CD4-positive, alpha-beta T cell treated with Interferon alpha-2 for 1 hour (primary cell): ENCODE results near the gene C17orf113.
"Not testable (repeated sequence)": the region's sequence is repeated elsewhere in the genome, so short reads cannot be mapped to it uniquely, and the experiment has no call there.

Source experiments
- DNase-seq, 2 donors: peaks; one replicate each; pipeline ENCODE4 v3.0.0-alpha.2; 2020 to 2022

C17orf113 gene

DNA sequence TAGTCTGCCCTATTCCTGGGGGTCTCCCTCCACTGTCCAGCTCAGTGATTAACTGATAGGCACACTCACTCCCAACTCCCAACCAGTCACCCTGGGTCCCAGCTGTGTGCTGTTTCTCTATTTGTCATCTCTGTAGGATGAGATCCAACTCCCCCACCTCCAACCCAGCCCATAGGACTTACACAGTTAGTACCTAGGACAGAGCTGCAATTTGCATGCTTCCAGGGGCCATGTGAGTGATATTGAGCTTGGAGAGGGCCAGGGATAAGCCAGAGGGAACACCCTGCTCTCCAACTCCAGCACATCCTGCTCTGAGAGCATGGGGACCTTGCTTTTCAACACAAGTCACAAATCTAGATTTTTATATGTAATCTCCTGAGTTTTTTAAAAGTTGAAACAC lies 8.8 kb downstream of the C17orf113 start:
- no peak for DNase-seq

DNA sequence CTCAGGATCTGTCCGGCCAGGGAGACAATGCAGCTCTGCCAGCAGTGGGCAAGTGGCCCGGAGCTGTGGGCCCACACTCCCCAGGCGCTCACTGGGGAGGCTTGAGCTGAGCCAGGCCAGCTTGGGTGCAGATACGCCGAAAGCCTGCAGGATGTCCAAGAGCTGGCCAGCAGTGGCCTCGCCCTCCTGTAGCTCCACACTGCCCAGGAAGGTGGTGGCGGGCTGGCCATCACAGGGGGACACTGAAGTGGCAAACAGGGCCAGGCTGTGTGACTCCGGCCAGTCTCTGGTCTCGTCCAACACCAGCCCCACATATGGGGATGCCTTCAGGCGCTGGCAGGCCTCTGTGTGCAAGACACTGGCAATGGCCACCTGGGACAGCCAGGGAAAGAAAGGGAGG lies 9.6 kb downstream of the C17orf113 start:
- no peak for DNase-seq

DNA sequence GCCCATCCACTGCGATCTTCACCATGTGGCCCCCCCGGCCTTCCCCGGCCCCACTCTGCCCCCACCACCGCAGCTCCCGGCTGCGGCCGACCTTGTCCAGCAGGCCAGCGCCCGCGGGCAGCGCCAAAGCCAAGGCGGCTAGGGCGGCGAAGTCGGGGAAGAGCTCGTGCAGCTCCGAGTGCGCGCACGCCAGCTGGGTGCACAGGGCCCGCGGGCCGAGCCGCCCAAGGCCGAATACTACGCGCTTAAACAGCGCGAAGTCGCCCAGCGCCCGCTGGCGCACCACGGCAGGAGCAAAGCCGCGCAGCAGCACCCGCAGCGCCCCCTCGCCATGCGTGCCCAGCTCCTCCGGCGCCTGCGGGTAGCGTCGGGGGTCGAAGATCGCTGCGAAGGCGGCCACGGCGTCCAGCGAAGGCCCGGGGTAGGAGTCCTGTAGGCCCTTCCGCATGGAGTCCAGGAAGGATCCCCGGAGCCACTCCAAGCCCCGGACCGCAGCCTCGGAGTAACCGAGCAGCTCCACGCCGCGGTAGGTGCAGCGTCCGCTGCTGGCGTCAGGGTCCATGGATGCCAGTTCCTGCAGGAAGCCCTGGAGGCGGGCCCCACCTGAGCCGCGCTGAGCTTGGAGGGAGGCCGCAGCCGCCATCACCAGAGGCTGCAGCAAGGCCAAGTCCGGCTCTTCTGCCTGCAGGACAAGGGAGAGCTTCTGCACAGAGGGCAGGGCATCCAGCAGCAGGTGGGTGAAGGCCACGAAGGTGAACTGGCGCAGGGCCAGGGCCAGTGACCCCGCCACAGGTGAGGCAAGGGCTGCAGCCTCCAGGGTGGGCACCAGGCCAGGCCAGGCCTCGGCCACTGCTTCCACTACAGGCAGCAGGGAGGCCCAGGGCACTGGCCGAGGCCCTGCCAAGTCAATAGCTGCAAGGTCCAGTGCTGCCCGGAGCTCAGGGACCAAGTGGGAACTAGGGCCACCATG lies 10.3 kb downstream of the C17orf113 start:
- no peak for DNase-seq

DNA sequence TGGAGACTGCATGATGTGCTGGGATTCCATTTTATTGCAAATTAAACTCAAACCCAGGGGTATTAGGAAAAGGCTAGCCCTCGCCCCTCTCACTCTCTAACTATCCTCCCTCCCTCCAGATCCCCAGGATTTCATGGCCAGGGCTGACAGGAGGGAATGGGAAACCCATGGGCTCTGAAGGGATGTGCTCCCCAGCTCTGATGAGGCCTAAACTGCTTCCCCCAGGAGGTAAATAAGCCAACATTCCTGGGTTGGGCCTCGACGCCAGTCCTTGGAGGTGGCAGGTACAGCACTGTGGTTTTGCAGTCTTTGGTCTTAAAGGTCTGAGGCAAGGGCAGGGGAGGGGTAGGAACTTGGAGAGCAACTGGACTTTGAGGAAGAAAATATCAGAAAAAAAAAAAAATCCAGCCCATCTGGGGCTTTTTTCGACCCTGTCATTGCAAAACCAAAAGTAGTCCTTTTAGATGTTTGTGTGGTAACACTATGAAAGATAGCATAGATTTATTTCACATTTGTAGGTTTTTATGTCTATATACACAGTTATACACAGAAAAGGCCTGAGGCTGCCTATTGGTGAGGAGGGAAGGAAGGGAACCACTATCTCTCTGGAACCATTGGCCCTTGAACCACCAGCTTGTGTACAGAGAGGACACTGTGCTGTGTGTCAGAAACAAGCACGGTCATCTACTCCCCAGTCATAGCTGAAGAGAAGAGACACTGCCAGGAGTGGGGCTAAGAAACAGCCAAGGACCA lies 12.0 kb downstream of the C17orf113 start:
- DNase-seq, result no peak

DNA sequence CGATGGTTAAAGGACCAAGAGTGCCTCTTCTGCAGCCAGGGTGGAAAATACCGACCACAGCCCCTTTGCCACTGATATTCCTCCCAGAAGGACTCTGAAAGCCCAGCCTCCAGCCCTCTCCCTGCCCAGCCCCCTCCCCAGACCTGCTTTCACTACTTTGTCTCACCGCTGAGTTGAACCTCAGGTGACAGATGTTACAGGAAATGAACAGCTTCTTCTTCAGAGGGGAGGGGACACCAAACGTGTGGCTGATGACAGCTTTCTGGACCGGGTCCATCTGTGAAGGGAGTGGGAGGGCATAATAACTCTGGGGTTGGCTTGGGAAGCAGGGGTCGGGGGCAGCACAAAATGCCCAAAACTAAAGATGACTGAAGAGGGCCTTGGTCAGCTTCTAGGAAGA lies 16.3 kb downstream of the C17orf113 start:
- no peak for DNase-seq

DNA sequence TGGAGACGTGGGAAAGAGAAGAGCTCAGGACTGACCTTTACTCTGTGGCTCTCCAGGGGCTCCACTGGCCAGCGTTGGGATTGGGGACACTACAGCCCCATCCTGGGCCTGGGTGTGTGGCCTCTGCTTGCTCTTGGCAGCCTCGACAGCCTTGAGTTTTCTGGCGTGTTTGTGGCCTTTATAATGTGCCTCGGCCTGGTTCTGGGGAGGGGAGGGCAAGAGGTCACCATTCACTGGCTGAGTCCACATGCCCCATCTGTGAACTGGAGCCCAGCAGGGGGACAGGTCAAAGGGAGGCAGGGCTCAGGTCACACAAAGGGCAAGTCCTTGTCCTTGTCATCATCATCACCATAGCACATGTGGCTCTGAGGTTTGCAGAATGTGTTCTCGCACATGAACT lies 18.8 kb downstream of the C17orf113 start:
- DNase-seq, result no peak

DNA sequence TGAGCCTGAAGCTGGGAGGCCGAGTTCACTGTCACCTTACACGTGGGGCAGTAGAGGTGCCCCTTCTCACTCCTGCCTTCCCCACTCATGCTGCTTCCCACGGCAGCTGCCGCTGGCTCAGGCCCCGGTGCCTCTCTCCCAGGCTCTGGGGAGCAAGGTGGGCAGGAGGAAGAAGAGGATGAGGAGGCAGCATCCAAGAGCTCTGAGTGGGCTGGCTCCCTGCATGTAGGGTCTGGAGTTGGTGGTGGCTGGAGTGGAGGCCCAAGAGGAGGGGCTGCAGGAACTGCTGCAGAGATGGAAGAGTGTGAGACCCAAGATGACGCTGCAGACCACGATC lies 21.6 kb downstream of the C17orf113 start:
- no peak for DNase-seq

DNA sequence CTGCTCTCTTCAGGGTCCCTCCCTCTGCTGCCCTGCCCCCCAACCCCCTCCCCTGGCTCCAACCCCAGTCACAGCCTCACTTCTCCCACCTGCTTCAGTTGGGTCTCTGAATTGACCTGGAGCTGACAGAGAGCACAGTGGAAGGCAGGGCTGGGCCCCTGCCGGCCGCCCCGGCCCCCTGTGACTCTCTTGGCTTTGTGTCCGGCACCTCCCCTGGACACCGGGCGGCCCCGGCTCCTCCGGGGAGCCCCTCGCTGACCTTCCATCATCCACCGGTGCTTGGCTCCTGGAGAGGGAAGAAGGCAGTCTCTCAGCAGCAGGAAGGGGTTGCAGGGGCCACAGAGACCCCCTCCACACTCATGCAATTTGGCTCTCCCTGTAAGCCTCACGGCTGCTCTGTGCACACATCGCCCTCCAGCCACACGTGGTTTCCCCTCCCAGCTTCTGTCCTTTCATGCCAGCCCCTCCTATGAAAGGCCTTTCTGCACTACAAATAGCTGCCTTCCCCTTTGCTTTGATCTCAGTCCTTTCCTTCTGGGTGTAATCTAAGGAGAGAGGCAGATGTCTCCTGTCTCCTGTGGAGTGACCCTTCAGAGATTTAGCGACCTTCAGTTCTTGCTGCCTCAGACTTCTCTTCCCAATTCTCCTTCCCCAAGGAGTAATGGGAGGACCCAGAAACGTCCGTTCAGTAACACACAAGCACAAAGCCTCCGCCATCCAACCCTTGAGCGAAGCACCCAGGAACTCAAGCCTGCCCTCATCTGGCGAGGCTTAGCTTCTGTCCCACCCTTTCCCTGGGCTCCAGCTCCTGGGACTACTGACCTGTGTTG lies 22.2 kb downstream of the C17orf113 start:
- no peak for DNase-seq

DNA sequence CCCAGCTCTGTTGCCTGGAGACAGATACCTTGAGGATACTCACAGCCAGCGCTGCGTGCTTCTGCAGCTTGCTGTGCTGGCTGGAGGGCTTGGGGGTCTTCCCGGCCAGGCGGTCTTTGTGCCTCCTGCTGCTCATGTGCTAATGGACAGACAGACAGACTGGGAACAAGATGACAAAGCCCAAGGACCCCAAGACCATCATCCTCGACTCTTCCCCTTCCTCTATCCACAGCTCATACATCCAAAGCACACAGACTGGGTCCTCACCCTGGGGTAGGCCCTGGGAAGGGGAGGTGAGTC lies 22.9 kb downstream of the C17orf113 start:
- no peak for DNase-seq

DNA sequence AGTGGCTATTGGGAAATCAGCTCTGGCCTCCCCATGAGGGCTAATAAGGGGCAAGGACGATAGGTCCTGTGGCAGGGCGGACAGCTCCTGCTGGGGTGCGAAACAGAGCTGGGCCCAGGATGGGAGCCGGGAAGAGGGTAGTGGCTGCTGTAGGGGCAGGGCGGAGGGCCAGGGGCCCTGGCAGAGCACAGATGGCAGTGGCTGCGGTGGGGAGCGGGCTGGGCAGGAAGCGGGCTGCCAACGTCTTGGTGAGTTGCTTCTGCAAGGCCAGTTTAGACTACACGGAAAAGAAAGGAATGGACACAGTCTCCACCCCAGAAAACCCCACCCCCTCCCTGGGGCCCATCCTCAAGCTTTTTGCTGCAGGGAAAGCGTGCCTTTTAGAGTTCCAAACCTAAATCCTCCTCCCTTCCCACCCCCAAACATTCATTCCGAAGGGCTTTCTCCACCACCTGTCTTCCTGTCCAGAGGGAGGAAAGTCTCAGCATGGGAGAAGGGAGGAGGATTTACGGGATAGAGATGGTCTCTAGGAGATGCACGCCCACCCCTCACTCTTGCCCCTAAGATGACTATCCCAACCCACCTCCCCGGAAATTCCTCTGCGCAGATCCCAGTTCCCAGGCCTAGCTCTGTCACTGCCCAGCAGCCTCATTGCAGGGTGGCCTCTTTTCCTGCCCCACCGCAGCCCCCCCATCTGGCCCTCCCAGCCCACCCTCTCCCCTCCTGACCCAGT lies 23.4 kb downstream of the C17orf113 start:
- DNase-seq, result no peak

DNA sequence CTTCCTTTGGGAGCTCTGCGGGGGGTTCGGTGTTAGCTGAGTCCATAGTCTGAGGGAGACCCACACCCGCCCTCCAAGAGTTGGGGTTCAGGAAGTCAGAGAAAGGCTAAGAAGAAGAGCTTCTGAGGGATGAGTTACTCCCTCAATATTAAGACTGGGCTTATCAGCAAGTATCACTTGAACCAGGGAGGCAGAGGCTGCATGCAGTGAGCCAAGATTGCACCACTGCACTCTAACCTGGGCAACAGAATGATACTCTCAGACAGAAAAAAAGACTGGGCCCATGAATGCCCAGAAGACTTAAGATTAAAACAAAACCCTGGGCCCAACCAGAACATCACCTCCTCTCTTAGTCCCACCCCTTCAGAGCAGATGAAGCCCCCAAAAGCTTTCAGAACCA lies 24.5 kb downstream of the C17orf113 start:
- no peak for DNase-seq

DNA sequence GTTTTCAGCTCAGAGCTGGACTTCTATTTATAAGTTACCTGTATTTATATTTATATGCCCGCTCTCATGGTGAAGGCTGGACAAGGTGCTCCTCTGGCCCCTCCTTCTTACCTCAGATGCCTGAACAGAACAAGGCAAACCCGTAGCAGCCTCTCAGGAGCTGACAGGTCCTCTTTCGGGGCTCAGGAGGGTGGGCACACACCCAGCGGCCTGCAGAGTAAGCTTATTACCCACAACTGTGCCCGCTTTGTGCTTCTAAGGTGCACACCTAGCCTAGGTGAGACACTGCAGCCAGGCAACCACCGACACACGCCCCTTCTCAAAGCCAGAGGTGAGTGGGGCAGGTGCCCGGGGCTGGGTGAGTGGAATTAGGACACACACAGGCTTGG lies 25.2 kb downstream of the C17orf113 start:
- DNase-seq, result no peak

DNA sequence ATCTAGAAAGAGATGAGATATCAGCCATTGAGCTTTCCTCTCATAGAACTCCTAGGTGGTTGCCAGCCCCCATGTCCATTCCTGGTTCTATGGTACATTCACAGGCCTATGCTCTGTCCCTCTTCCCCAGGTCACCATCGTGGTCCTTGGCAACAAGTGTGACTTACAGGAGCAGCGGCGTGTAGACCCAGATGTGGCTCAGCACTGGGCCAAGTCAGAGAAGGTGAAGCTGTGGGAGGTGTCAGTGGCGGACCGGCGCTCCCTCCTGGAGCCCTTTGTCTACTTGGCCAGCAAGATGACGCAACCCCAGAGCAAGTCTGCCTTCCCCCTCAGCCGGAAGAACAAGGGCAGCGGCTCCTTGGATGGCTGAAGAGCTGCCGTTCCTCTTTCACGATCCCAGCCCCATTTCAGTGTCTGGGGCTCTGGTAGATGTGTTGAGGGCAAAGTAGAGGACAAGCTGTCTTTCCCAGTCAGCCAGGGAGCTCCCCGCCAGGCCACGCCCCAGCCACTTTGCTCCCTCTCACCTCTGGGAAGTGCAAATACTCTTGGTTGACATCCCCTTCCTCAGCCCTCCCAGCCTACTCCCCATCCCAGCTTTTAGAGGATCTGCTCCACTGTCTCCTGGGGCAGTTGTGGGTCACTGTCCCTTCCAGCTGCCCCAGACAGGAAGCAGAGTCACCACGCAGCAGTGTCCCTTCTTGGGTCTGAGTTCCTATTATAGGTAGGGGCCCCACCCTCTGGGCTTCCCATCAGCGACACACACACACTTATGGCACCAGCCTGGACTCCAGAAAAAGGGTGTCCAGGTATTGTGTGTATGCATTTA lies 26.7 kb downstream of the C17orf113 start:
- DNase-seq, result peak in 1 of 2 donors; percentile 55

DNA sequence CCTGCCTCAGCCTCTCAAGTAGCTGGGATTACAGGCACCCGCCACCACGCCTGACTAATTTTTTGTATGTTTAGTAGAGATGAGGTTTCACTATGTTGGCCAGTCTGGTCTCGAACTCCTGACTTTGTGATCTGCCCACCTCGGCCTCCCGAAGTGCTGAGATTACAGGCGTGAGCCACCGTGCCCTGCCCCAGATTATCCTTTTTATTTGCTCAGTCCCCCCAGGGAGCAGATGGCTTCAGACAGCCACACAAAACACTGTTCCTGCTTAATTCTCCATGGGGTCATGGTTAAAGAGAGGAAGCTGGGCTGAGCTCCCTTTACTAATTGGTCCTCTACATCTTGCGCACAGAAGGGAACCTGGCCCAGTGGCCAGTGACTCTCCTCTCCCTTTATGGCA lies 29.6 kb downstream of the C17orf113 start:
- not testable (repeated sequence) for DNase-seq

DNA sequence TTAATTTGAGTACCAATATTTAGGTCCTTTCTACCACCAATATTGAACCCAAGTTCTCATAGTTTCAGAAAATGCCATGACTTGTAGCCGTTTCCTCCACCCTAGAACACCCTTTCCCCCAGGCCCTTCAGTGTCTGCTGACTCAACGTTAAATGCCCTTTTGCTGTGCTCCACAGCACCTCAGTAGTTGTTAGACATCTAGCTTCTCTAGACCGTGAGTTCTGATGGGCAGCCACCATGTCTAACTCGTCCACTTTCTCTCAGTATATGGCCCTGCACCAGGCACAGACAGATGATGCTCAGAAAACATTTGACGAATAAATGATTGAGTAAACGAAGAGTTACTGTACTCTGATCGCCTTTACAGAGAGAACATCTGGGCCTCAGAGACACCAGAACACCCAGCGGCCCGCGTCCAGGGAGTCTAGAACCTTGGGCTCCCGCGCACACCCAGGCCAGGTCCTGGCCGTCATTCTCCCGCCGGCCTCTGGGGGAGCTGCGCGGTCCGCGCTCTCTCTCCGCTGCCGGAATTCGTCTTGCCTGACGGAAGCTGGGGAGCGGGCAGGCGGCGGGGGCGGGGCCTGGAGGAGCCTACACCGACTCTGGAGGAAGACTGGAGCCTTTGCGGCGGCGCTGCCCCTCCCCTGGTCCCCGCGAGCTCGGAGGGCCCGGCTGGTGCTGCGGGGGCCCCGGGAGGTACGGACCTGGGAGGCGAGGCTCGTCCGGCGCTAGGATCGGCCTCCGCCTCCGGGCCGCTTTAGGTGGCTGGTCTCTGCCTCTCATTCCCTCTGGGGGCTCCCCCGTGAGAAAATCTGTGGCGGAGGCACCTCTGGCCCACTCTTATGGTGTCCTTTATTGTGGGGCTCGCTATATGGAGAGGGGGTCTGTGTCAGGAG lies 30.6 kb downstream of the C17orf113 start, which contains the start of gene NKIRAS2:
NKIRAS2 (plus strand) TSS at position 582 of the 896 bp plus-strand sequence. CDS start 1,488 bp downstream, outside the sequence.
- peak; percentile 93 to 95 for DNase-seq

DNA sequence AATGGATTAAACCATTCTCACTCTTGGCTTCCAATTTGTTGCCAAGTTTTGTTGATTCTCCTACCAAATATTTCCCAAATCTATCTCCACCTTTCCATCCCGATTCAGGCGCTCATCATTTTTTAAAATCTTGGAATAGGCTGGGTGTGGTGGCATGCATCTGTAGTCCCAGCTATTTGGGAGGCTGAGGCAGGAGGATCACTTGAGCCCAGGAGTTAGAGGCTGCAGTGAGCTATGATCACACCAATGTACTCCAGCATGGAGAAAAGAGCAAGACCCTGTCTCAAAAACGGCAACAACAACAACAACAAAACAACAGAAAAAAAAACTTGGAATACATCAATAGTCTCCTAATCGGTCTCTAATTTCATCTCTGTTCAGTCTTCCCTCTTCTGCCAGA lies 31.4 kb downstream of the C17orf113 start:
- DNase-seq, result no peak

DNA sequence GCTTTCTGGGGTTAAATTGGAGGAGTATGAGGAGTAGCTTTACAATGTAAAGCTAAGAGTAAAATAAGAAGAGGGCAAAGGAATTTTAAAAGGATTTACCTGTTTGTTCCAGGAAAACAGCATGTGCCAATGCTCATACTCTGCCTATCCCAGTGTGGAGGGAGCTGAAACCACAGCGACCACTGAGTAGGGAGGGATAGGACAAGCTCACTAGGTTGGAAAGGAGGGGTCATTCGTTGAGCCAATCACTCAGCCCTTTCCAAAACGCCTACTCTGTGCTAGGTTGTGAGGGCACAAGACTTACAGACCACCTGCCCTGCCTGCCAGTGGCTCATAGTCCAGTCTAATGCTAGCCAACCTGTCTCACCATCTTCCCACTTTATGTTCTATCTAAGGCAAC lies 32.1 kb downstream of the C17orf113 start:
- no peak for DNase-seq

DNA sequence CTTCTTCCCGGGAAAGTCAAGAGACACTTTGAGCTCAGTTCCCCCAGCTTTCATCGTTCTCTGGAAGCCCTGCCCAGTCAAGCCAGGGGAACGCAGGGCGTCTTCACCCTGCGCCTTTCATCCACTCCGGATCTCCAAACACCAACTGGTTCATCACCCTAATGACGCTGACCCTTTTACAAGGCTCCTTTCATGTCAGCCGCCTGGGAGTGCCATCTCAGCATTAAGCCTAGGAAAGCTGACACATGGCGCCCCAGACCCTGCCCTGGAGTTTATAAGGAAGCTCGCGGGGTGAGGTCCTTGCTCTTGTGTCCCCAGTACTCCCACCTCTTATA lies 32.6 kb downstream of the C17orf113 start:
- DNase-seq, result no peak

DNA sequence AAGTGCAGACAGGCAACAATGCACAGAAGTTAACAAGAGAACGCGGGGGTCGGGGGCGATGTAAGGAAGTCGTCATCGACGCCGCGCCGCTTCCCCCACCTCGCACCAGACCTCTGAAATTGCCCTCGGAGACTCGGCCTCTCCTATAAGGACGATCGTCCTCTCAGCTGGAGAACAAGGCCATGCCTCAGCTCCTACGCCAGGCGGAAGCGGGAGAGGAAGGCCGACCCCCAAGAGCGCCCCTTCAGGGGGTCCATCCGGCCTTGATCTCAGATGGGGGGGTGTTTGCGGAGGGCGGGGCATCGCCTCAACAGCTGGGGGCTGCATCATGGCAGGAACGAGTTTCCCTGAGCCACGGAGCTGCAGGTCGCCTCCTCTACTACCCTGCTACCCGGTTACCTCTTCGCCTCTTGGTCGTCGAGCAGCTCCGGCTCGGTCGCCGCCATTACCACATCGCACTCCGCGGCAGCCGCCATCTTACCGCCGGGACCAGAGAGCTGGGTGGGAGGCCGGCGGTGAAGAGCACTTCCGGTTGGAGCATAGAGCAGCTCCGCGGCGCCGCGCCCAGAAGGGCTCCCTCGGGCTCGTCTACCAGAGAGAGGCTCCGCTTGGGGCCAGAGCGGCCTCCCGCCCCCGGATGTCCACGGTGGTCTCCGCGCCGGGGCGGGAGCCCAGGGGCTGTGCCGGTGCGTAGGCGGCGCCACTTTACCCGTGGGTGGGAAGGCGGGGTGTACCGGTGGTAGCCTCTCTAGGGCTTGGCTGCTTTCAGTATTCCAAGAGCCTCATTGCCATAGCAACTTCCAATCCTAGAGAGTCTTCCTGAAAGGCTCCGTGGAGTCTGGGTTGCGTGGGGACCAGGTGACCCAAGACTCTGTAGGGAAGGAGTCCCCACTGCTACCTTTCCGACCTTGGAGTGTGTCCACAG lies 33.2 kb downstream of the C17orf113 start, which contains the start of gene DNAJC7:
DNAJC7 (minus strand) TSS at position 499 of the 925 bp plus-strand sequence; CDS start at position 476, 23 bp downstream.
- peak; percentile 92 to 93 for DNase-seq
